ENCODE measurements around the gene C4B.
"Not testable (repeated sequence)": the region's sequence is repeated elsewhere in the genome, so short reads cannot be mapped to it uniquely, and the experiment has no call there.

GRCh38 chr6:32035283-32036013 lies 20.9 kb downstream of the C4B start:
- not testable (repeated sequence) for TF ChIP-seq CTCF (IDR thresholded peaks at IDR 0.05); EZH2 (IDR thresholded peaks at IDR 0.05; ENCODE audit: borderline replicate concordance, insufficient read depth, low read depth, low read length, poor library complexity, severe bottlenecking)
